Neuronal stem cell (in vitro differentiated cells): Measurements from ENCODE around the gene RNF123.

Experiments used
- DNase-seq: peaks from one replicate; pipeline ENCODE4 v3.0.0-alpha.2; 2013; ENCODE audit warnings: low spot score
- H2AFZ ChIP-seq: one replicate; pipeline ENCODE4 v1.6.1; 2013; ENCODE audit warnings: mild to moderate bottlenecking, low read length, inconsistent platforms
- H2AK5ac ChIP-seq: 2 replicates; pipeline ENCODE4 v1.6.1; 2013; ENCODE audit warnings: low read depth, mild to moderate bottlenecking, inconsistent platforms, low read length, moderate library complexity, mixed read lengths
- H2BK120ac ChIP-seq: 2 replicates; pipeline ENCODE4 v1.6.1; 2013; ENCODE audit warnings: low read depth, mild to moderate bottlenecking, inconsistent platforms, low read length, moderate library complexity, mixed read lengths
- H2BK12ac ChIP-seq: one replicate; pipeline ENCODE4 v1.6.1; 2013; ENCODE audit warnings: low read length, inconsistent platforms
- H2BK15ac ChIP-seq: 2 replicates; pipeline ENCODE4 v1.6.1; 2013; ENCODE audit warnings: mild to moderate bottlenecking, low read length, inconsistent platforms, mixed read lengths
- H2BK5ac ChIP-seq: one replicate; pipeline ENCODE4 v1.6.1; 2013; ENCODE audit warnings: inconsistent platforms, mild to moderate bottlenecking, low read length, moderate library complexity
- H3K14ac ChIP-seq: one replicate; pipeline ENCODE4 v1.6.1; 2013; ENCODE audit warnings: low read length, inconsistent platforms
- H3K18ac ChIP-seq: 2 replicates; pipeline ENCODE4 v1.6.1; 2013; ENCODE audit warnings: low read length, inconsistent platforms
- H3K23ac ChIP-seq: 2 replicates; pipeline ENCODE4 v1.6.1; 2013; ENCODE audit warnings: low read depth, mild to moderate bottlenecking, mixed read lengths, low read length, inconsistent platforms; ENCODE audit not compliant: poor library complexity
- H3K27ac ChIP-seq: replicated peaks from 3 replicates; pipeline ENCODE4 v1.5.1; 2013; ENCODE audit warnings: low read length, inconsistent platforms
- H3K27me3 ChIP-seq, 3 experiments: 2 replicates each; pipeline ENCODE4 v1.6.1; 2013; ENCODE audit warnings: low read length in 3 of 3, mild to moderate bottlenecking in 2 of 3, inconsistent platforms in 1 of 3, low read depth in 1 of 3, mixed read lengths in 1 of 3, moderate library complexity in 1 of 3; ENCODE audit not compliant: control insufficient read depth in 3 of 3, insufficient read depth in 3 of 3
- H3K36me3 ChIP-seq, 2 donors: replicated peaks in 1 of 2; 2 replicates each; pipeline ENCODE4 v1.6.1; 2013; ENCODE audit warnings: low read length in 2 of 2; ENCODE audit not compliant: control insufficient read depth in 2 of 2, insufficient read depth in 2 of 2
- H3K4ac ChIP-seq: 2 replicates; pipeline ENCODE4 v1.6.1; 2013; ENCODE audit warnings: inconsistent platforms, mild to moderate bottlenecking, low read length, moderate library complexity
- H3K4me1 ChIP-seq, 2 donors: 1 replicate in 1 of 2; 2 replicates in 1 of 2; pipeline ENCODE4 v1.6.1; 2013; ENCODE audit warnings: low read length in 2 of 2, low read depth in 1 of 2; ENCODE audit not compliant: control insufficient read depth in 2 of 2, insufficient read depth in 1 of 2
- H3K4me2 ChIP-seq: one replicate; pipeline ENCODE4 v1.6.1; 2013; ENCODE audit warnings: mild to moderate bottlenecking, low read length, inconsistent platforms; ENCODE audit not compliant: insufficient read depth, poor library complexity, severe bottlenecking
- H3K4me3 ChIP-seq, 2 donors: 2 replicates each; pipeline ENCODE4 v1.5.1; 2013; ENCODE audit warnings: low read length in 2 of 2, mild to moderate bottlenecking in 2 of 2, inconsistent platforms in 1 of 2, moderate library complexity in 1 of 2
- H3K79me1 ChIP-seq: one replicate; pipeline ENCODE4 v1.6.1; 2013; ENCODE audit warnings: low read depth, mild to moderate bottlenecking, inconsistent platforms, low read length, moderate library complexity
- H3K9ac ChIP-seq: one replicate; pipeline ENCODE4 v1.6.1; 2013; ENCODE audit warnings: mild to moderate bottlenecking, low read depth, low read length, inconsistent platforms; ENCODE audit not compliant: poor library complexity
- H3K9me3 ChIP-seq, 2 donors: replicated peaks in 1 of 2; 2 replicates each; pipeline versions ENCODE3 to v1.6.1; 2013; ENCODE audit warnings: low read length in 2 of 2, mild to moderate bottlenecking in 2 of 2, inconsistent platforms in 1 of 2, low read depth in 1 of 2, mixed read lengths in 1 of 2, moderate library complexity in 1 of 2; ENCODE audit not compliant: control insufficient read depth in 2 of 2, insufficient read depth in 1 of 2
- H4K8ac ChIP-seq: one replicate; pipeline ENCODE4 v1.6.1; 2013; ENCODE audit warnings: low read depth, mild to moderate bottlenecking, inconsistent platforms, low read length, moderate library complexity
- H4K91ac ChIP-seq: one replicate; pipeline ENCODE4 v1.6.1; 2013; ENCODE audit warnings: low read length, low read depth, mild to moderate bottlenecking, inconsistent platforms; ENCODE audit not compliant: poor library complexity
- WGBS, 2 donors: extraction: QIAGEN DNeasy Blood & Tissue Kit; methylation state at CpG; one replicate each; pipeline ENCODE4 v1.1.7; 2013; ENCODE audit warnings: missing lambda C conversion rate in 2 of 2, mixed read lengths in 1 of 2; ENCODE audit not compliant: insufficient read length in 2 of 2, insufficient replicate concordance in 1 of 2; ENCODE audit errors: extremely low coverage in 2 of 2; 5-methylcytosine and 5-hydroxymethylcytosine counted together

RNF123 gene

GRCh38 chr3:49721896-49722781, 32.8 kb downstream of the RNF123 start:
- no CpG with 5 or more reads among the region's 26 CpGs for WGBS, 2 donors
- no peak for DNase-seq
- Histone ChIP-seq H3K14ac (peak overlapping the region; percentile 21), H2AK5ac (peak overlapping the region; percentile 45), H3K4me2 (no peak overlapping the region), H3K18ac (peak overlapping the region; percentile 28), H3K4ac (no peak overlapping the region), H3K9ac (peak overlapping the region; percentile 44), H4K8ac (peak overlapping the region; percentile 82), H2BK12ac (peak overlapping the region; percentile 73), H2BK5ac (peak overlapping the region; percentile 66), H2BK15ac (peak overlapping the region; percentile 26), H3K27ac (no peak overlapping the region), H3K79me1 (peaks cover 29% of the 10 kb centered on the region), H3K4me1 (peaks cover 14 to 16% of the 10 kb centered on the region in 2 donors), H3K36me3 (peaks cover 37 to 78% of the 10 kb centered on the region in 2 donors), H3K23ac (peak overlapping the region; percentile 43), H4K91ac (no peak overlapping the region), H2AFZ (no peak overlapping the region), H3K4me3 (peak overlapping the region; percentile 27 to 80), H3K27me3 (no peaks in the 10 kb centered on the region), H3K9me3 (peaks cover 0 to 3% of the 10 kb centered on the region in 2 donors), H2BK120ac (no peak overlapping the region)

GRCh38 chr3:49722896-49723295, 33.5 kb downstream of the RNF123 start:
- peaks cover 0 to 3% of the 10 kb centered on the region in 2 donors for H3K9me3 ChIP-seq
- no CpG with 5 or more reads among the region's 8 CpGs for WGBS, 2 donors
- peak overlapping the region; percentile 80 to 97 for H3K4me3 ChIP-seq
- H3K79me1 ChIP-seq, result peaks cover 33% of the 10 kb centered on the region
- no peak overlapping the region for H2BK12ac ChIP-seq
- peak overlapping the region; percentile 90 for H3K4me2 ChIP-seq
- H3K14ac ChIP-seq, result no peak overlapping the region
- H3K18ac ChIP-seq, result no peak overlapping the region
- peaks cover 44 to 78% of the 10 kb centered on the region in 2 donors for H3K36me3 ChIP-seq
- no peak for DNase-seq
- H3K4ac ChIP-seq, result no peak overlapping the region
- H4K8ac ChIP-seq, result peak overlapping the region; percentile 83
- no peak overlapping the region for H4K91ac ChIP-seq
- H2AK5ac ChIP-seq, result peak overlapping the region; percentile 96
- no peaks in the 10 kb centered on the region for H3K27me3 ChIP-seq
- no peak overlapping the region for H2BK5ac ChIP-seq
- H3K9ac ChIP-seq, result no peak overlapping the region
- H2BK120ac ChIP-seq, result no peak overlapping the region
- H2BK15ac ChIP-seq, result no peak overlapping the region
- H3K27ac ChIP-seq, result no peak overlapping the region
- peak overlapping the region; percentile 93 for H2AFZ ChIP-seq
- H3K23ac ChIP-seq, result no peak overlapping the region
- peaks cover 14 to 16% of the 10 kb centered on the region in 2 donors for H3K4me1 ChIP-seq

DNA sequence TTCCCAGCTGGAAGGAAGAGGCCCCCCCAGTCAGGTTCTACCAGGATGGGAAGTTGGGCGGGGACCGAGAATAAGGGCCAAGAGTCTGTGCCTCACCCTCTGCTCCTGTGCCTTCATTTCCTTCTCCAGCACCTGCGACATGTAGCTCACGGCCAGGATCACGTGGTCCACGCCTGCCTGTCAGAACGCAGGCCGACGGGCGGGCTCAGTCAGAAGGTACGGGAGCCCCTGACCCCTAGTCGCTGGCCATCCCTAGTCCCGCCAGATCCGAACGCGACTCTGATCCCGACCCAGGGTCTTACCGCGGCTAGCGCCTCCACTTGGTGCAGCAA, 33.9 kb downstream of the RNF123 start:
- H3K9ac ChIP-seq, result peak overlapping the region; percentile 96
- H3K4me2 ChIP-seq, result peak overlapping the region; percentile 90
- peak overlapping the region; percentile 92 for H3K18ac ChIP-seq
- H2BK15ac ChIP-seq, result no peak overlapping the region
- H3K36me3 ChIP-seq, result peaks cover 45 to 78% of the 10 kb centered on the region in 2 donors
- H3K14ac ChIP-seq, result peak overlapping the region; percentile 57
- no peak overlapping the region for H3K4ac ChIP-seq
- H2AK5ac ChIP-seq, result peak overlapping the region; percentile 96
- H2AFZ ChIP-seq, result peak overlapping the region; percentile 93
- peak overlapping the region; percentile 98 for H3K23ac ChIP-seq
- H4K91ac ChIP-seq, result no peak overlapping the region
- H4K8ac ChIP-seq, result no peak overlapping the region
- no peak for DNase-seq
- no peak overlapping the region for H2BK120ac ChIP-seq
- WGBS, 2 donors, result no CpG with 5 or more reads among the region's 20 CpGs
- peak overlapping the region; percentile 19 for H2BK5ac ChIP-seq
- peaks cover 0 to 3% of the 10 kb centered on the region in 2 donors for H3K9me3 ChIP-seq
- peaks cover 0 to 1% (median 0%) of the 10 kb centered on the region in 3 experiments for H3K27me3 ChIP-seq
- H2BK12ac ChIP-seq, result no peak overlapping the region
- H3K79me1 ChIP-seq, result peaks cover 33% of the 10 kb centered on the region
- H3K4me3 ChIP-seq, result peak overlapping the region; percentile 80 to 97
- H3K27ac ChIP-seq, result peak overlapping the region; percentile 33
- H3K4me1 ChIP-seq, result peaks cover 14 to 16% of the 10 kb centered on the region in 2 donors
